IMR-90 (cell line): ENCODE data around the gene NRXN2. TPM values are rescaled to one million over a fixed set of nuclear protein-coding genes. Genes with fewer than 3 reads are reported as not detected.

Experiments used
- ATAC-seq: fragments of 200-7000 bp; cut with Tn5 transposase; 2 replicates; pipeline ENCODE4 v1.9.1; 2020; ENCODE audit warnings: low read depth, mild to moderate bottlenecking, moderate library complexity
- BruUV-seq: library from RNA; stranded (reverse); fragments of 400-500 nt; replicated peaks from 2 replicates; lab custom pipeline; 2021; lab: Mats Ljungman, UMichigan
- CTCF ChIA-PET: fragments of 300-600 bp; formaldehyde crosslinking; extraction: SDS; loops from one replicate; lab custom pipeline; 2021; ENCODE audit warnings: antibody characterized with exemption; lab: Yijun Ruan, JAX
- POLR2A ChIA-PET: fragments of 300-600 bp; sonication (Branson Sonifier 250); formaldehyde crosslinking; loops from one replicate; lab custom pipeline; 2022; ENCODE audit warnings: antibody characterized with exemption; ENCODE audit not compliant: unreplicated experiment; lab: Charles Lee
- DNase-seq: peaks from one replicate; pipeline ENCODE4 v3.0.0; 2013
- H2AFZ ChIP-seq: replicated peaks from 2 replicates; pipeline ENCODE3; 2013; ENCODE audit warnings: low read length, mild to moderate bottlenecking; ENCODE audit not compliant: poor library complexity
- H2AK5ac ChIP-seq: 2 replicates; pipeline ENCODE4 v1.6.1; 2013; ENCODE audit warnings: low read depth, low read length, inconsistent platforms
- H2AK9ac ChIP-seq: replicated peaks from 2 replicates; pipeline ENCODE3; 2013; ENCODE audit warnings: mild to moderate bottlenecking, low read depth, low read length, moderate library complexity; ENCODE audit not compliant: poor library complexity
- H2BK120ac ChIP-seq: 2 replicates; pipeline ENCODE4 v1.6.1; 2013; ENCODE audit warnings: low read depth, low read length, inconsistent platforms
- H2BK15ac ChIP-seq: 3 replicates; pipeline ENCODE4 v1.6.1; 2013; ENCODE audit warnings: low read depth, low read length, inconsistent platforms
- H2BK20ac ChIP-seq: 2 replicates; pipeline ENCODE4 v1.6.1; 2013; ENCODE audit warnings: low read depth, mild to moderate bottlenecking, inconsistent platforms, low read length, moderate library complexity
- H2BK5ac ChIP-seq: 2 replicates; pipeline ENCODE4 v1.6.1; 2013; ENCODE audit warnings: mild to moderate bottlenecking, low read depth, low read length, inconsistent platforms; ENCODE audit not compliant: poor library complexity, severe bottlenecking
- H3K14ac ChIP-seq: replicated peaks from 2 replicates; pipeline ENCODE4 v1.6.1; 2013; ENCODE audit warnings: low read depth, low read length, inconsistent platforms
- H3K18ac ChIP-seq: 2 replicates; pipeline ENCODE4 v1.6.1; 2013; ENCODE audit warnings: low read depth, low read length, control low read depth
- H3K23ac ChIP-seq: 2 replicates; pipeline ENCODE4 v1.6.1; 2013; ENCODE audit warnings: low read depth, low read length, inconsistent platforms
- H3K27ac ChIP-seq: 2 replicates; pipeline ENCODE4 v1.5.1; 2013; ENCODE audit warnings: mild to moderate bottlenecking, control low read depth, low read length; ENCODE audit not compliant: insufficient read depth
- H3K27me3 ChIP-seq: 2 replicates; pipeline ENCODE4 v1.6.1; 2013; ENCODE audit warnings: low read length; ENCODE audit not compliant: control insufficient read depth, insufficient read depth
- H3K36me3 ChIP-seq: 2 replicates; pipeline ENCODE4 v1.6.1; 2013; ENCODE audit warnings: low read length, mixed read lengths; ENCODE audit not compliant: control insufficient read depth, insufficient read depth
- H3K4ac ChIP-seq: 2 replicates; pipeline ENCODE4 v1.6.1; 2013; ENCODE audit warnings: low read depth, low read length, inconsistent platforms
- H3K4me1 ChIP-seq: 2 replicates; pipeline ENCODE4 v1.6.1; 2013; ENCODE audit warnings: low read length, mixed read lengths; ENCODE audit not compliant: control insufficient read depth, insufficient read depth
- H3K4me2 ChIP-seq: 2 replicates; pipeline ENCODE4 v1.6.1; 2013; ENCODE audit warnings: low read depth, mild to moderate bottlenecking, control low read depth, low read length, moderate library complexity
- H3K4me3 ChIP-seq: 2 replicates; pipeline ENCODE4 v1.5.1; 2013; ENCODE audit warnings: low read depth, mild to moderate bottlenecking, control low read depth, low read length, moderate library complexity; ENCODE audit not compliant: insufficient read depth
- H3K56ac ChIP-seq: 2 replicates; pipeline ENCODE4 v1.6.1; 2013; ENCODE audit warnings: low read length, inconsistent platforms; ENCODE audit not compliant: insufficient read depth; ENCODE audit errors: extremely low read depth
- H3K79me1 ChIP-seq, 2 experiments: 2 replicates each; pipeline ENCODE4 v1.6.1; 2013; ENCODE audit warnings: low read length in 2 of 2, inconsistent platforms in 1 of 2, low read depth in 1 of 2
- H3K9ac ChIP-seq: 2 replicates; pipeline ENCODE4 v1.6.1; 2013; ENCODE audit warnings: low read depth, low read length, control low read depth
- H3K9me1 ChIP-seq: 2 replicates; pipeline ENCODE4 v1.6.1; 2013; ENCODE audit warnings: low read length, inconsistent platforms; ENCODE audit not compliant: insufficient read depth
- H3K9me3 ChIP-seq: 2 replicates; pipeline ENCODE4 v1.6.1; 2013; ENCODE audit warnings: low read length; ENCODE audit not compliant: control insufficient read depth, insufficient read depth
- H4K20me1 ChIP-seq: 2 replicates; pipeline ENCODE4 v1.6.1; 2013; ENCODE audit warnings: low read length, inconsistent platforms; ENCODE audit not compliant: insufficient read depth
- H4K5ac ChIP-seq: 2 replicates; pipeline ENCODE4 v1.6.1; 2013; ENCODE audit warnings: mild to moderate bottlenecking, low read depth, low read length, control low read depth
- H4K8ac ChIP-seq, 2 experiments: 2 replicates each; pipeline ENCODE4 v1.6.1; 2013; ENCODE audit warnings: low read depth in 2 of 2, low read length in 2 of 2, control low read depth in 1 of 2, inconsistent platforms in 1 of 2
- H4K91ac ChIP-seq: 2 replicates; pipeline ENCODE4 v1.6.1; 2013; ENCODE audit warnings: low read depth, low read length, inconsistent platforms; ENCODE audit not compliant: insufficient read depth
- CHD1 ChIP-seq: IDR thresholded peaks from 2 replicates; pipeline ENCODE4 v1.6.1; 2012; ENCODE audit warnings: low read depth, low read length, improper control_type of control experiment
- MAFK ChIP-seq: IDR thresholded peaks from 2 replicates; pipeline ENCODE4 v1.6.1; 2012; ENCODE audit warnings: low read depth, low read length, improper control_type of control experiment
- WGBS, 2 experiments: methylation state at CpG; one replicate each; pipeline versions ENCODE4 v1.1.5 to v1.1.7; 2013; ENCODE audit warnings: missing lambda C conversion rate in 2 of 2; ENCODE audit not compliant: insufficient read length in 1 of 2; ENCODE audit errors: extremely low coverage in 2 of 2; 5-methylcytosine and 5-hydroxymethylcytosine counted together
- dilution Hi-C: fragments of 300-500 bp; cut with HindIII; formaldehyde crosslinking; loops from one replicate; pipeline ENCODE4 v1.14.3; 2018; ENCODE audit warnings: low sequenced_read_pairs; ENCODE audit not compliant: unreplicated experiment
- in situ Hi-C: fragments of 300-500 bp; cut with MboI; formaldehyde crosslinking; loops from 3 replicates; pipeline ENCODE4 v1.14.3; 2019; ENCODE audit warnings: low sequenced_read_pairs, inconsistent platforms, mixed read lengths
- intact Hi-C: fragments of 100-400 bp; cut with micrococcal nuclease; formaldehyde crosslinking; loops from 2 replicates; pipeline ENCODE4 v1.10.0; 2022
- polyA plus RNA-seq, 3 experiments: library from polyadenylated mRNA; depleted of rRNA; stranded (reverse); fragments of >200 nt; gene quantifications; 2 replicates each; pipeline ENCODE4 v1.2.3, GENCODE V29; 2012; ENCODE audit warnings: low replicate concordance in 1 of 3
- total RNA-seq: library from RNA; depleted of rRNA; stranded (reverse); fragments of >200 nt; gene quantifications from 2 replicates; pipeline ENCODE4 v1.2.3, GENCODE V29; 2012

The NRXN2 gene
- total and polyA plus RNA-seq, 2 of the 4 experiments (the other 2 are of a cell fraction), result 0.18 to 0.22 TPM

DNA sequence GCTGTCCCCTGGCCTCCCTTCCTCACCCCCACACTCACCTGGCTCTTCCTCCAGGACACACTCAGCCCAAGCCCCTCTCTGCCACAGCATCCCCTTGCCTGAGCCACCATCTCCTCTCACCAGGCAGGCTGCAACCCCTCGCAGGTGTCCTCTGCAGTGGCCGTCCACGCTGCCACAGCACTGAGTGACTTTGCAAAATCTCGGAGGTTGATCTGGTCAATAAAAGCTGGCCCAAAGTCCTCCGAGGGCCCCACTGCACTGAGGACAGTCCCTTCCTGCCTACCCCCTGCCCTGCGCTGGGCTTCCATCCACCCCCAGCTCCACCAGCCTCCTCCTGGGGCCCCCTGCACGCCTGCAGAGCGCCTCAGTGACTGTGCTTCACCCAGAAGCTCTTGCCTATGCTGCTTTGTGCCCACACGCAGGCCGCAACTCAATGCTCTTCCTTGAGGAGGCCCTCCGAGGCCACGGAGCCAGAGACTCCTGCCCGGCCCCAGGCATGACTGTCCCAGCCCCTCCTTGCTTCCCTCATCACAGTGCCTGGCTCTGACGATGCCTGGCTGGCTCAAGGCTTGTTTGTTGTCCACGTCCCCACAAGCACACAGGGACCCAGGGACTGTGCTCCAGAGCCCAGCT lies 162.7 kb downstream of the NRXN2 start:
- no peak for DNase-seq
- no peak overlapping the region for H2AFZ ChIP-seq
- H3K27me3 ChIP-seq, result peaks cover 23% of the 10 kb centered on the region
- no peaks in the 10 kb centered on the region for H3K36me3 ChIP-seq
- H3K79me1 ChIP-seq, result no peaks in the 10 kb centered on the region
- no peak overlapping the region for H3K56ac ChIP-seq
- 0 out of 2 replicates have a peak, but pooled peaks cover 4% of the 10 kb centered on the region for H4K20me1 ChIP-seq
- no peak overlapping the region for H4K5ac ChIP-seq
- H3K4ac ChIP-seq, result no peak overlapping the region
- H2AK9ac ChIP-seq, result no peak overlapping the region
- H3K9me3 ChIP-seq, result no peaks in the 10 kb centered on the region
- H3K27ac ChIP-seq, result no peak overlapping the region
- H3K9ac ChIP-seq, result no peak overlapping the region
- H3K9me1 ChIP-seq, result no peaks in the 10 kb centered on the region
- intact Hi-C loops, result no loop called here
- no TSS peak for BruUV-seq
- no peaks in the 10 kb centered on the region for H3K4me1 ChIP-seq
- no peak overlapping the region for H4K8ac ChIP-seq
- H3K23ac ChIP-seq, result no peak overlapping the region
- no peak overlapping the region for H3K4me2 ChIP-seq
- H2BK15ac ChIP-seq, result no peak overlapping the region
- dilution Hi-C loops, result no loop called here
- H3K14ac ChIP-seq, result no peak overlapping the region
- H2BK5ac ChIP-seq, result no peak overlapping the region
- ChIA-PET CTCF (no interaction called here), POLR2A (no interaction called here)
- WGBS, 2 experiments, result 57% methylated on average over 10 of the region's 15 CpGs; no CpG with 5 or more reads in 1 of the 2 experiments
- TF ChIP-seq MAFK, result no peak
- no peak for TF ChIP-seq CHD1
- H2BK20ac ChIP-seq, result no peak overlapping the region
- H2BK120ac ChIP-seq, result no peak overlapping the region
- H3K18ac ChIP-seq, result no peak overlapping the region
- no peak for ATAC-seq
- no peak overlapping the region for H4K91ac ChIP-seq
- no peak overlapping the region for H3K4me3 ChIP-seq
- in situ Hi-C loops, result no loop called here
- no peak overlapping the region for H2AK5ac ChIP-seq
